ENCODE results near the gene CFAP47.
"Not testable (repeated sequence)": the region's sequence is repeated elsewhere in the genome, so short reads cannot be mapped to it uniquely, and the experiment has no call there.

The CFAP47 gene

DNA sequence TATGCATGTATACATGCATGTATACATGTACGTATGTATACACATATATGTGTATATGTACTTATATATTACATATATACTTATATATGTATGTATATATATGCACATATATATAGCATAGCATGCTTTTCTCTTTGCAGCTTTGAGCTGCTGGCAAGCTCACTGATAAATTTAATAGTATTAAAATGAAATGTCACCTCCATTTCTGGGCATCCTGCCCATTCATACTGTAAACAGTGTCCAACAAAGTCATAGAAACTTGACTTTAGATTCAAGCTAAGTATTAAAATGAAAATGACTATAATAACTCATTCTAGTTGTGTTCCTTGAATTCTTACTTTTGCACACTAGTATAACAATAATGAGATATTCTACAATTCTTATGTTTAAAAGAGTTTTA lies 163.7 kb downstream of the CFAP47 start:
- no peak for DNase-seq
- no peaks in the 10 kb centered on the region for H3K36me3 ChIP-seq (replicated peaks)
- in situ Hi-C loops (cut with HindIII; ENCODE audit: low pct_ligation_motif_present, low sequenced_read_pairs): no loop called here

DNA sequence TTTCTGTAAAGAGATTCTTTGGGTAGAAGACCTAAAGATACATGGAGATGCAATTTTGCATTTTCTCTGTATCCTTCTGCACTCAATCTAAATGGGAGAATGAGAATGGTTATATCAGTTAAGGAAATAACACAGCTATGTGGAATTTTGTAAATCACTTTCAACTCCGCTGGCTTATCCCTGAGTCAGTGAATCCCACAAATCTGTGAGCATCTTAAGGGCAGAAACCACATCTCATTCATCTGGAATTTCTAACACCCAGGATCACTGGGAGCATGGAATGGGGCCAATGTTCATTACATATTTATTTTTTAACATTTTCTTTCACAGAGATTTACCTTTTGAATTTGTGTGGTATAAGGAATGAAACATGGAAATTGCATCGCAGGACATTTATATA lies 167.8 kb downstream of the CFAP47 start:
- in situ Hi-C loops (cut with HindIII; ENCODE audit: low pct_ligation_motif_present, low sequenced_read_pairs): no loop called here
- H3K4me3 ChIP-seq (ENCODE audit: low read depth, low read length): no peak overlapping the region
- DNase-seq: no peak
- no peak for TF ChIP-seq CTCF (IDR thresholded peaks at IDR 0.05; ENCODE audit: low read depth, low read length, missing control alignments)
- H3K27me3 ChIP-seq (replicated peaks): no peaks in the 10 kb centered on the region
- H3K36me3 ChIP-seq (replicated peaks): no peaks in the 10 kb centered on the region
- no peak overlapping the region for H3K27ac ChIP-seq

More for the DNA sequence above, 163.7 kb downstream of the CFAP47 start:
- Histone ChIP-seq H3K27ac (no peak overlapping the region), H3K27me3 (replicated peaks) (no peaks in the 10 kb centered on the region), H3K4me3 (ENCODE audit: low read depth, low read length) (no peak overlapping the region)
- TF ChIP-seq CTCF (IDR thresholded peaks at IDR 0.05; ENCODE audit: low read depth, low read length, missing control alignments): no peak

GRCh38 chrX:36088939-36089338 lies 169.4 kb downstream of the CFAP47 start:
- H3K4me3 ChIP-seq (ENCODE audit: low read depth, low read length); H3K27me3 ChIP-seq (replicated peaks); H3K36me3 ChIP-seq (replicated peaks); H3K27ac ChIP-seq; DNase-seq; in situ Hi-C loops (cut with HindIII; ENCODE audit: low pct_ligation_motif_present, low sequenced_read_pairs): not testable (repeated sequence)

DNA sequence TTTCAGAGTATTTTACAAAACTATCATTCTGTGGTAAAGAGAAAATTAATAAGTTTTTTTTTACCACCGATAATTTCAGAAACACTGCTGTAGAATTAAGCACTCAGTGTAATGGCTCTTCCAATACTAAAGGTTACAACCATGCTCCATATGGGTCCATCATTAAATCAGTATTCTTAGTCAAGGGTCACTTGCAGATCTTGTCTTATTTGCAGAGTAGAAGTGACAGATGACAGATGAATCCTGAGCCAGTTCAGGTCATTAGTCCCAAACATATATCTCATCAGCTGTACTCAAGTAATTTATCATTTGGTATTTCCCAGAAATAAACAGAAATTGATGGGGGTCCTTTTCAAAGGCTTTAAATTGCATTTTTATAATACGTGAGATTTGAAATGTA lies 182.9 kb downstream of the CFAP47 start:
- in situ Hi-C loops (cut with HindIII; ENCODE audit: low pct_ligation_motif_present, low sequenced_read_pairs): no loop called here
- no peak for DNase-seq
- no peaks in the 10 kb centered on the region for H3K36me3 ChIP-seq (replicated peaks)
- H3K27ac ChIP-seq: no peak overlapping the region
- no peaks in the 10 kb centered on the region for H3K27me3 ChIP-seq (replicated peaks)
- no peak overlapping the region for H3K4me3 ChIP-seq (ENCODE audit: low read depth, low read length)
- TF ChIP-seq CTCF (IDR thresholded peaks at IDR 0.05; ENCODE audit: low read depth, low read length, missing control alignments): no peak

GRCh38 chrX:36116222-36116621 lies 196.7 kb downstream of the CFAP47 start:
- H3K27me3 ChIP-seq (replicated peaks): no peaks in the 10 kb centered on the region
- DNase-seq: no peak
- no peak overlapping the region for H3K27ac ChIP-seq
- H3K36me3 ChIP-seq (replicated peaks): no peaks in the 10 kb centered on the region
- in situ Hi-C loops (cut with HindIII; ENCODE audit: low pct_ligation_motif_present, low sequenced_read_pairs): no loop called here
- no peak overlapping the region for H3K4me3 ChIP-seq (ENCODE audit: low read depth, low read length)
- TF ChIP-seq CTCF (IDR thresholded peaks at IDR 0.05; ENCODE audit: low read depth, low read length, missing control alignments): no peak

GRCh38 chrX:36159254-36159653 lies 239.7 kb downstream of the CFAP47 start:
- no peak for DNase-seq
- Histone ChIP-seq H3K27ac (no peak overlapping the region), H3K4me3 (ENCODE audit: low read depth, low read length) (no peak overlapping the region), H3K36me3 (replicated peaks) (no peaks in the 10 kb centered on the region), H3K27me3 (replicated peaks) (no peaks in the 10 kb centered on the region)
- in situ Hi-C loops (cut with HindIII; ENCODE audit: low pct_ligation_motif_present, low sequenced_read_pairs): no loop called here
- no peak for TF ChIP-seq CTCF (IDR thresholded peaks at IDR 0.05; ENCODE audit: low read depth, low read length, missing control alignments)
